GM21367 (cell line): Measurements from ENCODE around the gene WNT3.

Experiments used
- ATAC-seq: cut with Tn5 transposase; IDR thresholded peaks from one replicate; pipeline ENCODE4 v1.9.1; 2021; ENCODE audit not compliant: unreplicated experiment

The WNT3 gene

GRCh38 chr17:46789610-46790009, 28.9 kb downstream of the WNT3 start:
- ATAC-seq = no peak

GRCh38 chr17:46788796-46789195, 29.7 kb downstream of the WNT3 start:
- ATAC-seq = no peak

GRCh38 chr17:46788300-46788699, 30.2 kb downstream of the WNT3 start:
- ATAC-seq = no peak

GRCh38 chr17:46787478-46787877, 31.0 kb downstream of the WNT3 start:
- no peak for ATAC-seq

- ATAC-seq = no peak
These were observed 32.8 kb downstream of the WNT3 start for GRCh38 chr17:46785696-46786095.

- ATAC-seq = no peak
These were observed 35.4 kb downstream of the WNT3 start for GRCh38 chr17:46783031-46783593.

GRCh38 chr17:46782250-46782953, 36.1 kb downstream of the WNT3 start:
- ATAC-seq = no peak

- no peak for ATAC-seq
These were observed 38.5 kb downstream of the WNT3 start for GRCh38 chr17:46780003-46780373.

- no peak for ATAC-seq
These were observed 40.3 kb downstream of the WNT3 start for GRCh38 chr17:46777943-46778915.

GRCh38 chr17:46776298-46777005, 42.0 kb downstream of the WNT3 start:
- ATAC-seq = no peak

GRCh38 chr17:46774108-46774737, 44.3 kb downstream of the WNT3 start:
- no peak for ATAC-seq

GRCh38 chr17:46773676-46774075, 44.8 kb downstream of the WNT3 start:
- ATAC-seq = no peak

- no peak for ATAC-seq
These were observed 45.3 kb downstream of the WNT3 start for GRCh38 chr17:46773221-46773605.

- no peak for ATAC-seq
These were observed 45.8 kb downstream of the WNT3 start for GRCh38 chr17:46772475-46773220.

GRCh38 chr17:46771561-46772474, 46.7 kb downstream of the WNT3 start:
- ATAC-seq = no peak

GRCh38 chr17:46770818-46771560, 47.5 kb downstream of the WNT3 start:
- ATAC-seq = no peak

GRCh38 chr17:46770439-46770817, 48.1 kb downstream of the WNT3 start:
- ATAC-seq = no peak
